H9 (cell line): ENCODE data around the gene SMS. TPM values are rescaled to one million over a fixed set of nuclear protein-coding genes. Genes with fewer than 3 reads are reported as not detected.

Experiments used
- DNase-seq: peaks from one replicate; pipeline ENCODE4 v3.0.0-alpha.2; 2017
- H2AFZ ChIP-seq: one replicate; pipeline ENCODE4 v1.6.1; 2013; ENCODE audit warnings: mild to moderate bottlenecking, low read length, control low read depth, moderate library complexity
- H2AK5ac ChIP-seq: 2 replicates; pipeline ENCODE4 v1.6.1; 2013; ENCODE audit warnings: low read length, control low read depth, mixed read lengths; ENCODE audit not compliant: insufficient read length
- H2BK120ac ChIP-seq: one replicate; pipeline ENCODE4 v1.6.1; 2013; ENCODE audit warnings: low read depth, mild to moderate bottlenecking, low read length, control low read depth, inconsistent platforms; ENCODE audit not compliant: poor library complexity, severe bottlenecking
- H2BK12ac ChIP-seq: 2 replicates; pipeline ENCODE4 v1.6.1; 2013; ENCODE audit warnings: low read length, control low read depth, mixed read lengths, low read depth; ENCODE audit not compliant: insufficient read length
- H2BK15ac ChIP-seq: 2 replicates; pipeline ENCODE4 v1.6.1; 2013; ENCODE audit warnings: low read depth, low read length, control low read depth
- H2BK20ac ChIP-seq: one replicate; pipeline ENCODE4 v1.6.1; 2013; ENCODE audit warnings: low read depth, mild to moderate bottlenecking, low read length, control low read depth, inconsistent platforms; ENCODE audit not compliant: poor library complexity, severe bottlenecking
- H2BK5ac ChIP-seq: 2 replicates; pipeline ENCODE4 v1.6.1; 2013; ENCODE audit warnings: low read length, control low read depth, mixed read lengths; ENCODE audit not compliant: insufficient read length
- H3K14ac ChIP-seq: 2 replicates; pipeline ENCODE4 v1.6.1; 2013; ENCODE audit warnings: low read length, control low read depth; ENCODE audit not compliant: insufficient read depth
- H3K18ac ChIP-seq: 2 replicates; pipeline ENCODE4 v1.6.1; 2013; ENCODE audit warnings: low read depth, mild to moderate bottlenecking, mixed read lengths, low read length, control low read depth; ENCODE audit not compliant: insufficient read length
- H3K23ac ChIP-seq: 2 replicates; pipeline ENCODE4 v1.6.1; 2013; ENCODE audit warnings: low read length, control low read depth, mixed read lengths, low read depth; ENCODE audit not compliant: insufficient read length
- H3K23me2 ChIP-seq: 2 replicates; pipeline ENCODE4 v1.6.1; 2013; ENCODE audit warnings: low read depth, mild to moderate bottlenecking, mixed read lengths, low read length, control low read depth; ENCODE audit not compliant: insufficient read length, poor library complexity, severe bottlenecking
- H3K27ac ChIP-seq: 2 replicates; pipeline ENCODE4 v1.5.1; 2013; ENCODE audit warnings: low read length, control low read depth, mixed read lengths, low read depth; ENCODE audit not compliant: insufficient read length
- H3K27me3 ChIP-seq: 2 replicates; pipeline ENCODE4 v1.6.1; 2013; ENCODE audit warnings: low read length, control low read depth, inconsistent platforms; ENCODE audit not compliant: insufficient read depth
- H3K4ac ChIP-seq: 2 replicates; pipeline ENCODE4 v1.6.1; 2013; ENCODE audit warnings: low read depth, mild to moderate bottlenecking, control low read depth, inconsistent platforms, low read length, moderate library complexity
- H3K4me1 ChIP-seq: 2 replicates; pipeline ENCODE4 v1.6.1; 2013; ENCODE audit warnings: low read length, control low read depth, inconsistent platforms; ENCODE audit not compliant: insufficient read depth
- H3K4me2 ChIP-seq: 2 replicates; pipeline ENCODE4 v1.6.1; 2013; ENCODE audit warnings: low read length, control low read depth, mixed read lengths; ENCODE audit not compliant: insufficient read length, insufficient read depth
- H3K56ac ChIP-seq: 2 replicates; pipeline ENCODE4 v1.6.1; 2013; ENCODE audit warnings: low read depth, mild to moderate bottlenecking, mixed read lengths, low read length, control low read depth; ENCODE audit not compliant: insufficient read length
- H3K79me1 ChIP-seq: 2 replicates; pipeline ENCODE4 v1.6.1; 2013; ENCODE audit warnings: low read depth, mild to moderate bottlenecking, moderate library complexity, low read length, control low read depth, inconsistent platforms; ENCODE audit not compliant: insufficient read depth, poor library complexity, severe bottlenecking
- H3K79me2 ChIP-seq: 2 replicates; pipeline ENCODE4 v1.6.1; 2013; ENCODE audit warnings: low read length, control low read depth, inconsistent platforms; ENCODE audit not compliant: insufficient read depth
- H3K9ac ChIP-seq: 2 replicates; pipeline ENCODE4 v1.6.1; 2013; ENCODE audit warnings: low read length, control low read depth, mixed read lengths; ENCODE audit not compliant: insufficient read length; ENCODE audit errors: extremely low read depth
- H3K9me3 ChIP-seq: one replicate; pipeline ENCODE4 v1.6.1; 2013; ENCODE audit warnings: low read depth, low read length, inconsistent platforms; ENCODE audit not compliant: control insufficient read depth
- H3T11ph ChIP-seq: one replicate; pipeline ENCODE4 v1.6.1; 2013; ENCODE audit warnings: mild to moderate bottlenecking, low read length, control low read depth, inconsistent platforms
- H4K20me1 ChIP-seq: one replicate; pipeline ENCODE4 v1.6.1; 2013; ENCODE audit not compliant: control insufficient read depth, insufficient read length, insufficient read depth
- H4K5ac ChIP-seq: 2 replicates; pipeline ENCODE4 v1.6.1; 2013; ENCODE audit warnings: low read depth, mild to moderate bottlenecking, mixed read lengths, low read length, control low read depth; ENCODE audit not compliant: insufficient read length
- H4K8ac ChIP-seq: replicated peaks from 2 replicates; pipeline ENCODE4 v1.6.1; 2013; ENCODE audit warnings: low read length, control low read depth, mixed read lengths, low read depth; ENCODE audit not compliant: insufficient read length
- H4K91ac ChIP-seq: 2 replicates; pipeline ENCODE4 v1.6.1; 2013; ENCODE audit warnings: low read depth, mild to moderate bottlenecking, moderate library complexity, mixed read lengths, low read length, control low read depth; ENCODE audit not compliant: insufficient read length
- H3K27ac Mint-ChIP-seq, 3 experiments: 2 replicates in 2 of 3; 3 replicates in 1 of 3; pipeline ENCODE4 v1.8.0; 2020 to 2021; ENCODE audit warnings: mixed read lengths in 3 of 3, mild to moderate bottlenecking in 1 of 3, moderate library complexity in 1 of 3
- H3K27me3 Mint-ChIP-seq: 2 replicates; pipeline ENCODE4 v1.8.0; 2021; ENCODE audit warnings: low read depth, mild to moderate bottlenecking, moderate library complexity, mixed read lengths
- H3K36me3 Mint-ChIP-seq, 3 experiments: 2 replicates in 2 of 3; 3 replicates in 1 of 3; pipeline ENCODE4 v1.8.0; 2020 to 2021; ENCODE audit warnings: low read depth in 3 of 3, mixed read lengths in 3 of 3; ENCODE audit not compliant: insufficient read depth in 1 of 3
- H3K4me1 Mint-ChIP-seq, 2 experiments: 2 replicates each; pipeline ENCODE4 v1.8.0; 2020; ENCODE audit warnings: mixed read lengths in 2 of 2
- H3K4me3 Mint-ChIP-seq, 2 experiments: 2 replicates in 1 of 2; 3 replicates in 1 of 2; pipeline ENCODE4 v1.8.0; 2020 to 2021; ENCODE audit warnings: mild to moderate bottlenecking in 2 of 2, mixed read lengths in 2 of 2, moderate library complexity in 1 of 2
- H3K9me3 Mint-ChIP-seq, 2 experiments: 2 replicates in 1 of 2; 3 replicates in 1 of 2; pipeline ENCODE4 v1.8.0; 2020; ENCODE audit warnings: mild to moderate bottlenecking in 2 of 2, mixed read lengths in 2 of 2, moderate library complexity in 1 of 2
- WGBS: extraction: QIAGEN DNeasy Blood & Tissue Kit; methylation state at CpG from one replicate; pipeline ENCODE4 v1.1.7; 2013; ENCODE audit warnings: missing lambda C conversion rate, low lambda C conversion rate, mixed read lengths; ENCODE audit not compliant: insufficient read length; ENCODE audit errors: extremely low coverage; 5-methylcytosine and 5-hydroxymethylcytosine counted together
- total RNA-seq: library from RNA; stranded (reverse); gene quantifications from 2 replicates; pipeline ENCODE4 v1.2.1, GENCODE V29; 2021
- TF ChIP-seq, protein P1 (sequence below): fragments of 200-600 bp; sonication (generic); conservative IDR thresholded peaks from 3 replicates; pipeline ENCODE4 v1.8.0; 2021; ENCODE audit warnings: antibody characterized with exemption, mild to moderate bottlenecking

Gene SMS
- total RNA-seq, 1 experiment from 2014 or later, result 415 TPM

DNA sequence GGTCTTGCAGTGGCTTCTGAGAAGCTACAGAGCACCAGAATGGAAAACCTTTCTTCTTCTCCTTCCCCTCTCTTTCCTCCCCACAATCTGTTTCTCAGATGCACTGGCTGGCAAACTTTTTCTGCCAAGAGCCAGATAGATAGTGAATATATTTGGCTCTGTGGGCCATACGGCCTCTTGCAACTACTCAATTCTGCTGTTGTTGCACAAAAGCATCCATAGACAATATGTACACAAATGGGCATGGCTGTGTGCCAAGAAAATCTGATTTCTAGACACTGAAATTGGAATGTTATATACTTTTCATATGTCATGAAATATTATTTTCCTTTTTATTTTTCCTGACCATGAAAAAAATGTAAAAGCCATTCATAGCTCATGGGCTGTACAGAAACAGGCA, 94.7 kb downstream of the SMS start:
- Histone ChIP-seq H3K23me2 (no peaks in the 10 kb centered on the region), H2AK5ac (no peak overlapping the region), H3K9me3 (no peaks in the 10 kb centered on the region), H3K4me1 (peaks cover 6% of the 10 kb centered on the region; the same call in 1 of the 2 replicates), H2BK120ac (no peak overlapping the region), H2BK15ac (no peak overlapping the region), H3K23ac (no peak overlapping the region), H3K9ac (no peak overlapping the region), H3K79me1 (no peaks in the 10 kb centered on the region), H3K27me3 (no peaks in the 10 kb centered on the region), H2BK20ac (no peak overlapping the region), H3T11ph (no peak overlapping the region), H3K14ac (no peak overlapping the region), H3K18ac (no peak overlapping the region), H3K4me2 (no peak overlapping the region), H3K79me2 (no peaks in the 10 kb centered on the region), H4K8ac (no peak overlapping the region), H3K4ac (no peak overlapping the region), H2AFZ (no peak overlapping the region), H4K91ac (no peak overlapping the region), H4K5ac (no peak overlapping the region), H3K27ac (no peak overlapping the region), H3K56ac (no peak overlapping the region), H2BK5ac (no peak overlapping the region), H2BK12ac (no peak overlapping the region), H4K20me1 (no peaks in the 10 kb centered on the region)
- peaks cover 1% of the 10 kb centered on the region; the same call in 1 of the 2 replicates for H3K27me3 Mint-ChIP-seq
- TF ChIP-seq, protein P1, sequence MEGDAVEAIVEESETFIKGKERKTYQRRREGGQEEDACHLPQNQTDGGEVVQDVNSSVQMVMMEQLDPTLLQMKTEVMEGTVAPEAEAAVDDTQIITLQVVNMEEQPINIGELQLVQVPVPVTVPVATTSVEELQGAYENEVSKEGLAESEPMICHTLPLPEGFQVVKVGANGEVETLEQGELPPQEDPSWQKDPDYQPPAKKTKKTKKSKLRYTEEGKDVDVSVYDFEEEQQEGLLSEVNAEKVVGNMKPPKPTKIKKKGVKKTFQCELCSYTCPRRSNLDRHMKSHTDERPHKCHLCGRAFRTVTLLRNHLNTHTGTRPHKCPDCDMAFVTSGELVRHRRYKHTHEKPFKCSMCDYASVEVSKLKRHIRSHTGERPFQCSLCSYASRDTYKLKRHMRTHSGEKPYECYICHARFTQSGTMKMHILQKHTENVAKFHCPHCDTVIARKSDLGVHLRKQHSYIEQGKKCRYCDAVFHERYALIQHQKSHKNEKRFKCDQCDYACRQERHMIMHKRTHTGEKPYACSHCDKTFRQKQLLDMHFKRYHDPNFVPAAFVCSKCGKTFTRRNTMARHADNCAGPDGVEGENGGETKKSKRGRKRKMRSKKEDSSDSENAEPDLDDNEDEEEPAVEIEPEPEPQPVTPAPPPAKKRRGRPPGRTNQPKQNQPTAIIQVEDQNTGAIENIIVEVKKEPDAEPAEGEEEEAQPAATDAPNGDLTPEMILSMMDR, result no peak
- no peak overlapping the region; a peak in 1 of 7 replicates for H3K27ac Mint-ChIP-seq
- peaks cover 31 to 32% of the 10 kb centered on the region in 2 experiments for H3K4me1 Mint-ChIP-seq
- peaks cover 0 to 30% of the 10 kb centered on the region in 2 experiments; a peak in 4 of 5 replicates for H3K9me3 Mint-ChIP-seq
- H3K4me3 Mint-ChIP-seq, result no peak overlapping the region
- DNase-seq, result no peak
- no peaks in the 10 kb centered on the region for H3K36me3 Mint-ChIP-seq
- WGBS, result no CpG with 5 or more reads among the region's 1 CpG
